GM23338 (cell line): Measurements from ENCODE around the gene GJB5. TPM values are rescaled to one million over a fixed set of nuclear protein-coding genes. Genes with fewer than 3 reads are reported as not detected.

ENCODE experiments used
- ATAC-seq: fragments of 200-7000 bp; cut with Tn5 transposase; 3 replicates; pipeline ENCODE4 v1.9.1; 2020
- DNase-seq: peaks from one replicate; pipeline ENCODE4 v3.0.0-alpha.2; 2015; ENCODE audit warnings: low spot score
- H2AFZ ChIP-seq: fragments of 200-600 bp; sonication (generic); 2 replicates; pipeline ENCODE4 v1.8.0; 2016; ENCODE audit warnings: antibody characterized with exemption, mild to moderate bottlenecking, moderate library complexity
- H3F3A ChIP-seq: fragments of 200-600 bp; sonication (generic); replicated peaks from 2 replicates; pipeline ENCODE4 v1.8.0; 2017; ENCODE audit warnings: antibody characterized with exemption, mixed run types, low read depth
- H3K27ac ChIP-seq: fragments of 200-600 bp; sonication (generic); 2 replicates; pipeline ENCODE4 v1.6.1; 2016; ENCODE audit warnings: low read depth
- H3K27me3 ChIP-seq: fragments of 200-600 bp; sonication (generic); 2 replicates; pipeline ENCODE4 v1.8.0; 2016; ENCODE audit warnings: mild to moderate bottlenecking, mixed run types, moderate library complexity; ENCODE audit not compliant: insufficient read depth
- H3K36me3 ChIP-seq: fragments of 200-600 bp; sonication (generic); 2 replicates; pipeline ENCODE4 v1.8.0; 2016; ENCODE audit warnings: mild to moderate bottlenecking; ENCODE audit not compliant: insufficient read depth
- H3K4me1 ChIP-seq: fragments of 200-600 bp; sonication (generic); 2 replicates; pipeline ENCODE4 v1.8.0; 2016; ENCODE audit warnings: mild to moderate bottlenecking, moderate library complexity; ENCODE audit not compliant: insufficient read depth
- H3K4me2 ChIP-seq: fragments of 200-600 bp; sonication (generic); 2 replicates; pipeline ENCODE4 v1.7.1; 2017; ENCODE audit warnings: mixed run types
- H3K4me3 ChIP-seq: fragments of 200-600 bp; sonication (generic); 2 replicates; pipeline ENCODE4 v1.6.1; 2016; ENCODE audit warnings: mixed run types
- H3K79me2 ChIP-seq: fragments of 200-600 bp; sonication (generic); replicated peaks from 2 replicates; pipeline ENCODE4 v1.8.0; 2017; ENCODE audit warnings: mild to moderate bottlenecking; ENCODE audit not compliant: insufficient read depth
- H3K9me2 ChIP-seq: fragments of 200-600 bp; sonication (generic); 2 replicates; pipeline ENCODE4 v1.8.0; 2017; ENCODE audit not compliant: insufficient read depth
- H4K20me1 ChIP-seq: fragments of 200-600 bp; sonication (generic); replicated peaks from 2 replicates; pipeline ENCODE4 v1.8.0; 2017; ENCODE audit warnings: mild to moderate bottlenecking; ENCODE audit not compliant: insufficient read depth
- H3K27ac Mint-ChIP-seq: 2 replicates; pipeline ENCODE4 v1.8.0; 2020; ENCODE audit warnings: inconsistent platforms, mild to moderate bottlenecking, moderate library complexity, mixed read lengths
- H3K27me3 Mint-ChIP-seq: 3 replicates; pipeline ENCODE4 v1.8.0; 2022; ENCODE audit warnings: low read depth, mild to moderate bottlenecking, moderate library complexity, mixed read lengths, inconsistent platforms; ENCODE audit not compliant: insufficient read depth, poor library complexity
- H3K36me3 Mint-ChIP-seq: 3 replicates; pipeline ENCODE4 v1.8.0; 2021; ENCODE audit warnings: low read depth, mild to moderate bottlenecking, inconsistent platforms, moderate library complexity, mixed read lengths
- H3K4me1 Mint-ChIP-seq: 3 replicates; pipeline ENCODE4 v1.8.0; 2020; ENCODE audit warnings: mild to moderate bottlenecking, inconsistent platforms, mixed read lengths
- H3K4me3 Mint-ChIP-seq: 3 replicates; pipeline ENCODE4 v1.8.0; 2021; ENCODE audit warnings: moderate library complexity, mild to moderate bottlenecking, inconsistent platforms, mixed read lengths
- H3K9me3 Mint-ChIP-seq: 3 replicates; pipeline ENCODE4 v1.8.0; 2020; ENCODE audit warnings: moderate library complexity, mild to moderate bottlenecking, inconsistent platforms, mixed read lengths
- CREB1 ChIP-seq: fragments of 250-450 bp; sonication (Bioruptor Pico); IDR thresholded peaks from 2 replicates; pipeline ENCODE4 v1.5.0; 2020; ENCODE audit warnings: low read depth, mild to moderate bottlenecking, moderate library complexity
- CTCF ChIP-seq, 2 experiments: fragments of 200-600 bp in 1 of 2; sonication (generic) in 1 of 2; conservative IDR thresholded peaks; 2 replicates each; pipeline versions ENCODE4 v1.5.1 to v1.6.1; 2016 to 2017; ENCODE audit warnings: antibody characterized with exemption in 2 of 2, low read depth in 2 of 2, mild to moderate bottlenecking in 2 of 2, moderate library complexity in 1 of 2
- ETS1 ChIP-seq: IDR thresholded peaks from 2 replicates; pipeline ENCODE4 v1.6.1; 2016; ENCODE audit warnings: antibody characterized with exemption
- EZH2 ChIP-seq: fragments of 200-600 bp; sonication (generic); IDR thresholded peaks from one replicate; pipeline ENCODE4 v1.8.0; 2017; ENCODE audit warnings: antibody characterized with exemption, mild to moderate bottlenecking, low read depth; ENCODE audit not compliant: unreplicated experiment
- EZH2phosphoT487 ChIP-seq: fragments of 200-600 bp; sonication (generic); IDR thresholded peaks from one replicate; pipeline ENCODE4 v1.8.1; 2018; ENCODE audit warnings: antibody characterized with exemption; ENCODE audit not compliant: unreplicated experiment
- JUNB ChIP-seq: IDR thresholded peaks from one replicate; pipeline ENCODE4 v1.6.1; 2016; ENCODE audit warnings: antibody characterized with exemption; ENCODE audit not compliant: unreplicated experiment
- NANOG ChIP-seq: IDR thresholded peaks from 2 replicates; pipeline ENCODE4 v1.6.1; 2016; ENCODE audit warnings: antibody characterized with exemption, borderline replicate concordance
- POLR2AphosphoS5 ChIP-seq: IDR thresholded peaks from 2 replicates; pipeline ENCODE4 v1.6.1; 2016; ENCODE audit warnings: antibody characterized with exemption, low read depth
- REST ChIP-seq: IDR thresholded peaks from one replicate; pipeline ENCODE4 v1.6.1; 2018; ENCODE audit warnings: antibody characterized with exemption; ENCODE audit not compliant: unreplicated experiment
- STAT1 ChIP-seq: IDR thresholded peaks from one replicate; pipeline ENCODE4 v1.6.1; 2016; ENCODE audit warnings: antibody characterized with exemption; ENCODE audit not compliant: unreplicated experiment
- ZNF114 ChIP-seq: fragments of 250-450 bp; sonication (Bioruptor Pico); IDR thresholded peaks from 2 replicates; pipeline ENCODE4 v1.5.0; 2020; ENCODE audit warnings: mild to moderate bottlenecking, moderate library complexity
- ZNF331 ChIP-seq: fragments of 250-450 bp; sonication (Bioruptor Pico); IDR thresholded peaks from 2 replicates; pipeline ENCODE4 v1.5.0; 2020; ENCODE audit warnings: low read depth, mild to moderate bottlenecking, moderate library complexity
- ZNF462 ChIP-seq: fragments of 250-450 bp; sonication (Bioruptor Pico); IDR thresholded peaks from 2 replicates; pipeline ENCODE4 v1.5.0; 2020; ENCODE audit warnings: mild to moderate bottlenecking, moderate library complexity
- polyA plus RNA-seq: library from polyadenylated mRNA; unstranded; fragments of >200 nt; fragmentation: Nextera tagmentation; extraction: Ambion mirVana; gene quantifications from 2 replicates; pipeline ENCODE4 v1.2.1, GENCODE V29; 2016
- total RNA-seq: library from RNA; depleted of rRNA; stranded (reverse); fragments of >200 nt; shearing (Covaris generic); gene quantifications from 2 replicates; pipeline ENCODE4 v1.2.3, GENCODE V29; 2014

The GJB5 gene
- total and polyA plus RNA-seq, 2 experiments from 2014 or later, result 1.4 TPM; not detected in 1

GRCh38 chr1:34795916-34796315, 41.1 kb downstream of the GJB5 start:
- Histone ChIP-seq H3K27me3 (peaks cover 23% of the 10 kb centered on the region; the same call in 1 of the 2 replicates), H3F3A (no peaks in the 10 kb centered on the region), H3K36me3 (no peaks in the 10 kb centered on the region), H3K4me2 (no peak overlapping the region), H2AFZ (no peak overlapping the region), H3K27ac (no peak overlapping the region), H3K79me2 (no peaks in the 10 kb centered on the region), H3K4me3 (no peak overlapping the region), H4K20me1 (no peaks in the 10 kb centered on the region), H3K9me2 (0 out of 2 replicates have a peak, but pooled peaks cover 4% of the 10 kb centered on the region), H3K4me1 (no peaks in the 10 kb centered on the region; the same call in 1 of the 2 replicates)
- no peaks in the 10 kb centered on the region; the same call in 2 of the 3 replicates for H3K36me3 Mint-ChIP-seq
- no peak for DNase-seq
- no peak overlapping the region for H3K27ac Mint-ChIP-seq
- TF ChIP-seq EZH2phosphoT487, result no peak
- TF ChIP-seq CTCF (conservative IDR thresholded peaks at IDR 0.05; ENCODE audit: low read depth in 2 of 2), result no peak
- no peak for TF ChIP-seq ZNF114 (CRISPR knock-in tag)
- no peak for TF ChIP-seq JUNB
- TF ChIP-seq EZH2, result no peak
- TF ChIP-seq REST, result no peak
- TF ChIP-seq POLR2AphosphoS5, result no peak
- TF ChIP-seq ZNF462 (CRISPR knock-in tag), result no peak
- TF ChIP-seq NANOG, result no peak
- TF ChIP-seq ETS1, result no peak
- TF ChIP-seq CREB1 (CRISPR knock-in tag), result no peak
- TF ChIP-seq STAT1, result no peak
- TF ChIP-seq ZNF331 (CRISPR knock-in tag), result no peak
- H3K4me1 Mint-ChIP-seq, result peaks cover 21% of the 10 kb centered on the region
- ATAC-seq, result no peak
- H3K4me3 Mint-ChIP-seq, result no peak overlapping the region
- no peaks in the 10 kb centered on the region for H3K9me3 Mint-ChIP-seq
- peaks cover 24% of the 10 kb centered on the region for H3K27me3 Mint-ChIP-seq
